Endothelial cell of umbilical vein (primary cell): Measurements from ENCODE around the gene MTR. TPM values are rescaled to one million over a fixed set of nuclear protein-coding genes. Genes with fewer than 3 reads are reported as not detected.

Experiments used
- BruUV-seq: library from RNA; stranded (reverse); fragments of 400-500 nt; replicated peaks from 2 replicates; lab custom pipeline; 2021; lab: Mats Ljungman, UMichigan
- CTCF ChIA-PET: fragments of 300-600, 350-600 bp; sonication (Branson Sonifier 250); formaldehyde crosslinking; loops from one replicate; lab custom pipeline; 2021; ENCODE audit warnings: antibody characterized with exemption, inconsistent platforms; lab: Charles Lee
- POLR2A ChIA-PET: fragments of 300-600, 350-600 bp; sonication (Branson Sonifier 250); formaldehyde crosslinking; loops from one replicate; lab custom pipeline; 2021; ENCODE audit warnings: antibody characterized with exemption, inconsistent platforms; lab: Charles Lee
- DNase-seq: peaks from one replicate; pipeline ENCODE4 v3.0.0-alpha.2; 2011; ENCODE audit warnings: low read depth, low spot score
- FAIRE-seq: peaks from 2 replicates; lab custom pipeline; 2011; peaks lifted over from hg19 to GRCh38; lab: Jason Lieb, UNC
- H2AFZ ChIP-seq: 2 replicates; pipeline ENCODE4 v1.6.0; 2012; ENCODE audit warnings: low read depth, low read length, control low read depth, inconsistent platforms
- H3K27ac ChIP-seq: 2 replicates; pipeline ENCODE4 v1.5.1; 2011; ENCODE audit warnings: low read depth, mild to moderate bottlenecking, control low read depth, low read length, moderate library complexity; ENCODE audit not compliant: insufficient read depth
- H3K27me3 ChIP-seq, 2 experiments: 2 replicates each; pipeline versions ENCODE4 v1.6.0 to v1.6.1; 2011; ENCODE audit warnings: low read length in 2 of 2, mixed read lengths in 1 of 2; ENCODE audit not compliant: control insufficient read depth in 2 of 2, insufficient read depth in 2 of 2
- H3K36me3 ChIP-seq, 2 experiments: 2 replicates in 1 of 2; 3 replicates in 1 of 2; pipeline ENCODE4 v1.5.1; 2011; ENCODE audit warnings: low read length in 2 of 2, mild to moderate bottlenecking in 1 of 2, moderate library complexity in 1 of 2; ENCODE audit not compliant: control insufficient read depth in 2 of 2, insufficient read depth in 2 of 2; ENCODE audit errors: extremely low read depth in 1 of 2
- H3K4me1 ChIP-seq: 3 replicates; pipeline ENCODE4 v1.5.1; 2011; ENCODE audit warnings: mild to moderate bottlenecking, low read length; ENCODE audit not compliant: control insufficient read depth, insufficient read depth; ENCODE audit errors: extremely low read depth
- H3K4me2 ChIP-seq: 2 replicates; pipeline ENCODE4 v1.6.1; 2011; ENCODE audit warnings: low read length, control low read depth, mixed read lengths; ENCODE audit not compliant: insufficient read depth
- H3K4me3 ChIP-seq, 3 experiments: fragments of 200-600 bp in 1 of 3; sonication (generic), shearing (Covaris generic) in 1 of 3; replicated peaks in 1 of 3; 2 replicates each; pipeline ENCODE4 v1.5.1; 2011 to 2016; ENCODE audit warnings: control low read depth in 3 of 3, low read length in 3 of 3, mild to moderate bottlenecking in 2 of 3, inconsistent platforms in 1 of 3, low read depth in 1 of 3, moderate library complexity in 1 of 3; ENCODE audit not compliant: insufficient read depth in 1 of 3
- H3K79me2 ChIP-seq: 2 replicates; pipeline ENCODE4 v1.6.0; 2012; ENCODE audit warnings: low read length, inconsistent platforms; ENCODE audit not compliant: control insufficient read depth, insufficient read depth
- H3K9ac ChIP-seq: replicated peaks from 2 replicates; pipeline ENCODE3; 2011; ENCODE audit warnings: low read length, control low read depth; ENCODE audit not compliant: insufficient read depth; ENCODE audit errors: extremely low read depth
- H3K9me1 ChIP-seq: replicated peaks from 3 replicates; pipeline ENCODE4 v1.6.0; 2011; ENCODE audit warnings: mild to moderate bottlenecking, low read length; ENCODE audit not compliant: control insufficient read depth, insufficient read depth; ENCODE audit errors: extremely low read depth
- H3K9me3 ChIP-seq: replicated peaks from 2 replicates; pipeline ENCODE4 v1.5.1; 2012; ENCODE audit warnings: low read length, inconsistent platforms; ENCODE audit not compliant: control insufficient read depth, insufficient read depth
- H4K20me1 ChIP-seq: replicated peaks from 2 replicates; pipeline ENCODE3; 2011; ENCODE audit warnings: mild to moderate bottlenecking, low read length; ENCODE audit not compliant: control insufficient read depth, insufficient read depth; ENCODE audit errors: extremely low read depth
- CTCF ChIP-seq, 2 donors: IDR thresholded peaks; 1 replicate in 1 of 2; 2 replicates in 1 of 2; pipeline ENCODE4 v1.5.1; 2011; ENCODE audit warnings: low read length in 2 of 2, mild to moderate bottlenecking in 2 of 2, moderate library complexity in 2 of 2, control low read depth in 1 of 2, inconsistent platforms in 1 of 2, low read depth in 1 of 2; ENCODE audit not compliant: insufficient read depth in 1 of 2; ENCODE audit errors: extremely low read depth in 1 of 2
- EZH2 ChIP-seq: IDR thresholded peaks from 2 replicates; pipeline ENCODE4 v1.6.1; 2012; ENCODE audit warnings: borderline replicate concordance, low read depth, mild to moderate bottlenecking, moderate library complexity, low read length, inconsistent platforms; ENCODE audit not compliant: severe bottlenecking
- FOS ChIP-seq: IDR thresholded peaks from 2 replicates; pipeline ENCODE4 v1.6.1; 2011; ENCODE audit warnings: mild to moderate bottlenecking, low read length, moderate library complexity, borderline replicate concordance; ENCODE audit not compliant: insufficient read depth
- GATA2 ChIP-seq: IDR thresholded peaks from 2 replicates; pipeline ENCODE4 v1.7.0; 2011; ENCODE audit warnings: low read depth, mild to moderate bottlenecking, moderate library complexity, mixed read lengths, low read length; ENCODE audit not compliant: insufficient read length, insufficient read depth
- JUN ChIP-seq: IDR thresholded peaks from 2 replicates; pipeline ENCODE4 v1.6.1; 2011; ENCODE audit warnings: borderline replicate concordance, low read depth; ENCODE audit not compliant: insufficient read length, insufficient read depth
- MAX ChIP-seq: IDR thresholded peaks from 2 replicates; pipeline ENCODE4 v1.6.1; 2011; ENCODE audit not compliant: insufficient read depth, insufficient read length
- MYC ChIP-seq: IDR thresholded peaks from one replicate; pipeline ENCODE4 v1.6.1; 2011; ENCODE audit warnings: mild to moderate bottlenecking, low read depth, low read length
- POLR2A ChIP-seq: IDR thresholded peaks from 2 replicates; pipeline ENCODE4 v1.6.1; 2012; ENCODE audit warnings: low read depth, mild to moderate bottlenecking, control low read depth, low read length
- POLR2AphosphoS5 ChIP-seq: IDR thresholded peaks from 2 replicates; pipeline ENCODE4 v1.6.1; 2012; ENCODE audit warnings: low read depth, mild to moderate bottlenecking, control low read depth, low read length, moderate library complexity; ENCODE audit not compliant: insufficient read depth
- dilution Hi-C: fragments of 300-500 bp; cut with MboI; formaldehyde crosslinking; loops from one replicate; pipeline ENCODE4 v1.15.0; 2019; ENCODE audit warnings: low sequenced_read_pairs; ENCODE audit not compliant: extremely low pct_ligation_motif_present
- intact Hi-C: fragments of 100-400 bp; cut with micrococcal nuclease; formaldehyde crosslinking; loops from one replicate; pipeline ENCODE4 v1.10.0; 2022
- polyA plus RNA-seq, 4 experiments: library from polyadenylated mRNA; depleted of rRNA in 3 of 4; stranded (reverse) in 3 of 4; unstranded in 1 of 4; fragments of >200 nt; gene quantifications; 2 replicates each; pipeline versions ENCODE4 v1.2.1 to v1.2.3, GENCODE V29; 2011 to 2012; ENCODE audit warnings: missing spikeins in 1 of 4
- total RNA-seq: library from RNA; stranded (reverse); gene quantifications from 2 replicates; pipeline ENCODE4 v1.2.3, GENCODE V29; 2021

The MTR gene
- total and polyA plus RNA-seq, 2 donors (not counting 3 experiments of a cell fraction or from before 2014, with no cell fraction given) = 6.7 to 45.2 TPM

GRCh38 chr1:236948381-236948780 lies 153.3 kb downstream of the MTR start:
- no peaks in the 10 kb centered on the region for H3K4me1 ChIP-seq
- CTCF ChIA-PET = no interaction called here
- no peaks in the 10 kb centered on the region for H3K36me3 ChIP-seq
- intact Hi-C loops (no loop called here), dilution Hi-C loops (no loop called here)
- POLR2A ChIA-PET = no interaction called here
- no peaks in the 10 kb centered on the region for H4K20me1 ChIP-seq
- FAIRE-seq = no peak
- BruUV-seq = no TSS peak
- no peak overlapping the region for H2AFZ ChIP-seq
- no peak overlapping the region for H3K27ac ChIP-seq
- H3K9ac ChIP-seq = no peak overlapping the region
- no peak for DNase-seq
- no peaks in the 10 kb centered on the region for H3K9me3 ChIP-seq
- no peak overlapping the region for H3K4me2 ChIP-seq
- H3K4me3 ChIP-seq = no peak overlapping the region
- H3K27me3 ChIP-seq = no peaks in the 10 kb centered on the region
- TF ChIP-seq CTCF (IDR thresholded peaks at IDR 0.05; ENCODE audit: extremely low read depth in 1 of 2, insufficient read depth in 1 of 2, low read depth in 1 of 2, low read length in 2 of 2) = no peak
- no peak for TF ChIP-seq FOS
- H3K79me2 ChIP-seq = no peaks in the 10 kb centered on the region
- H3K9me1 ChIP-seq = no peaks in the 10 kb centered on the region

- no peak for TF ChIP-seq GATA2
- TF ChIP-seq POLR2A = no peak
- no peak for TF ChIP-seq MAX
- TF ChIP-seq MYC = no peak
- TF ChIP-seq POLR2AphosphoS5 = no peak
- TF ChIP-seq FOS = no peak
- TF ChIP-seq EZH2 = no peak
- no peak for TF ChIP-seq CTCF (IDR thresholded peaks at IDR 0.05; ENCODE audit: extremely low read depth in 1 of 2, insufficient read depth in 1 of 2, low read depth in 1 of 2, low read length in 2 of 2)
- no peak for TF ChIP-seq JUN
- dilution Hi-C loops (no loop called here), intact Hi-C loops (no loop called here)
- BruUV-seq = no TSS peak
- Histone ChIP-seq H3K9me3 (no peaks in the 10 kb centered on the region), H3K36me3 (no peaks in the 10 kb centered on the region), H3K9me1 (no peaks in the 10 kb centered on the region), H3K27ac (no peak overlapping the region), H2AFZ (no peak overlapping the region), H4K20me1 (no peaks in the 10 kb centered on the region), H3K79me2 (no peaks in the 10 kb centered on the region), H3K4me2 (no peak overlapping the region), H3K4me3 (no peak overlapping the region), H3K4me1 (no peaks in the 10 kb centered on the region), H3K9ac (no peak overlapping the region), H3K27me3 (no peaks in the 10 kb centered on the region)
- CTCF ChIA-PET = no interaction called here
- POLR2A ChIA-PET = no interaction called here
- no peak for FAIRE-seq
- DNase-seq = no peak
Observed at GRCh38 chr1:236948996-236949395, 153.9 kb downstream of the MTR start.
